KMS-11 (cell line): ENCODE data around the gene RELN.

Experiments used
- H2AFZ ChIP-seq: fragments of 200-600 bp; sonication (generic); 2 replicates; pipeline ENCODE4 v1.6.1; 2016; ENCODE audit warnings: antibody characterized with exemption, mixed run types, low read depth
- H3K27ac ChIP-seq: fragments of 200-600 bp; sonication (generic); 2 replicates; pipeline ENCODE4 v1.6.1; 2016; ENCODE audit warnings: mild to moderate bottlenecking, mixed run types
- H3K27me3 ChIP-seq: fragments of 200-600 bp; sonication (generic); 2 replicates; pipeline ENCODE4 v1.6.1; 2017; ENCODE audit warnings: mild to moderate bottlenecking, low read depth, mixed run types, moderate library complexity; ENCODE audit not compliant: insufficient read depth
- H3K36me3 ChIP-seq: fragments of 200-600 bp; sonication (generic); 2 replicates; pipeline ENCODE4 v1.6.1; 2017; ENCODE audit warnings: mild to moderate bottlenecking, mixed run types; ENCODE audit not compliant: insufficient read depth
- H3K4me1 ChIP-seq: fragments of 200-600 bp; sonication (generic); 2 replicates; pipeline ENCODE4 v1.6.1; 2016; ENCODE audit warnings: mild to moderate bottlenecking, low read depth, mixed run types; ENCODE audit not compliant: poor library complexity, severe bottlenecking
- H3K4me2 ChIP-seq: fragments of 200-600 bp; sonication (generic); 2 replicates; pipeline ENCODE4 v1.7.0; 2016; ENCODE audit warnings: mild to moderate bottlenecking, mixed run types
- H3K4me3 ChIP-seq: fragments of 200-600 bp; sonication (generic); IDR thresholded peaks from 2 replicates; pipeline ENCODE4 v1.6.1; 2017; ENCODE audit warnings: low read depth, low read length, mixed read lengths; ENCODE audit not compliant: insufficient read depth
- H3K79me2 ChIP-seq: fragments of 200-600 bp; sonication (generic); 2 replicates; pipeline ENCODE4 v1.6.1; 2016; ENCODE audit warnings: low read depth, mixed run types; ENCODE audit not compliant: insufficient read depth
- H3K9ac ChIP-seq: fragments of 200-600 bp; sonication (generic); 2 replicates; pipeline ENCODE4 v1.6.1; 2016; ENCODE audit warnings: mild to moderate bottlenecking, mixed run types
- H4K20me1 ChIP-seq: fragments of 200-600 bp; sonication (generic); 2 replicates; pipeline ENCODE4 v1.6.1; 2016; ENCODE audit warnings: mild to moderate bottlenecking, mixed run types; ENCODE audit not compliant: insufficient read depth
- TF ChIP-seq, protein P1 (sequence below): fragments of 200-600 bp; sonication (generic); conservative IDR thresholded peaks from 2 replicates; pipeline ENCODE4 v1.6.1; 2017; ENCODE audit warnings: low read depth, mild to moderate bottlenecking, antibody characterized with exemption, low read length, moderate library complexity, mixed read lengths

The RELN gene

DNA sequence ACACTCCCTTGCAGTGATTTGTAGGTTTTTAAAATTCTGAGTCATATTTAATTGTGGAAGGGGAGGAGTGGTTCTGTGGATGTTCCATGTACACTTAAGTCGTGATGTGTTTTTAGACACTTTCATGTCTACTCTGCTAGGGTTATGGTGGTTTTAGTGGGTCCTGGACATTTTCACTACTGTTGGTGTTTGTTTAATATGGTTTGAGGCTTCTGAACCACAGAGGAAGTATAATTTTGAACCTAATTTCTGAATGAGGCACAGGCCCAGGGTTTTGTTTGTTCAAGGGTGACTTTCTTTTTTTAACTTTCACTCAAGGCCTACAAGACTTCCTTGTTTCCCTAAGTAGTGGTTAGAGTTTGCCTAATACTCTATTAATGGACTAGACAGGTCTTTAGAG is 556.7 kb downstream of the RELN start:
- no peaks in the 10 kb centered on the region for H4K20me1 ChIP-seq

DNA sequence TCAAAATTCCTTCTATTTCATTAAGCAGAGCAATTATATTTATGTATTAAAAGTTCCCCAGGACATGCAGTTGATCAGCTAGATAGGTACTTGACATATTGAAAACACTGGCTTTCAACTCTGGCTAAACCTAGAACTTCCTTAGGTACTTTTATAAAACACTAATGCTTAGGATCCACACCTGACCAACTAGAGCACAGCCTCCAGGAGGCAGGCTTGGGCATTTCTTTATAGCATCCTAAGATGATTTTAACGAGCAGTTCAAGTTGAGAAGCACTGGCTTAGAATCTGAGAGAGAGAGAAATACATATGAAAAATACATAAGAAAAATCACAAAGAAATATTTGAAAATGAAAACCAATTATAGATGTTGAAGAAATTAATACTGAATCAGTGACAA is 564.3 kb downstream of the RELN start:
- no peak overlapping the region for H2AFZ ChIP-seq

More for the DNA sequence above, 556.7 kb downstream of the RELN start:
- Histone ChIP-seq H3K9ac (no peak overlapping the region), H3K27ac (no peak overlapping the region), H3K36me3 (no peaks in the 10 kb centered on the region), H2AFZ (no peak overlapping the region), H3K4me1 (peaks cover 6% of the 10 kb centered on the region), H3K27me3 (0 out of 2 replicates have a peak, but pooled peaks cover 2% of the 10 kb centered on the region), H3K4me2 (no peak overlapping the region), H3K4me3 (no peak overlapping the region), H3K79me2 (no peaks in the 10 kb centered on the region)
- TF ChIP-seq, protein P1, sequence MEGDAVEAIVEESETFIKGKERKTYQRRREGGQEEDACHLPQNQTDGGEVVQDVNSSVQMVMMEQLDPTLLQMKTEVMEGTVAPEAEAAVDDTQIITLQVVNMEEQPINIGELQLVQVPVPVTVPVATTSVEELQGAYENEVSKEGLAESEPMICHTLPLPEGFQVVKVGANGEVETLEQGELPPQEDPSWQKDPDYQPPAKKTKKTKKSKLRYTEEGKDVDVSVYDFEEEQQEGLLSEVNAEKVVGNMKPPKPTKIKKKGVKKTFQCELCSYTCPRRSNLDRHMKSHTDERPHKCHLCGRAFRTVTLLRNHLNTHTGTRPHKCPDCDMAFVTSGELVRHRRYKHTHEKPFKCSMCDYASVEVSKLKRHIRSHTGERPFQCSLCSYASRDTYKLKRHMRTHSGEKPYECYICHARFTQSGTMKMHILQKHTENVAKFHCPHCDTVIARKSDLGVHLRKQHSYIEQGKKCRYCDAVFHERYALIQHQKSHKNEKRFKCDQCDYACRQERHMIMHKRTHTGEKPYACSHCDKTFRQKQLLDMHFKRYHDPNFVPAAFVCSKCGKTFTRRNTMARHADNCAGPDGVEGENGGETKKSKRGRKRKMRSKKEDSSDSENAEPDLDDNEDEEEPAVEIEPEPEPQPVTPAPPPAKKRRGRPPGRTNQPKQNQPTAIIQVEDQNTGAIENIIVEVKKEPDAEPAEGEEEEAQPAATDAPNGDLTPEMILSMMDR = no peak

DNA sequence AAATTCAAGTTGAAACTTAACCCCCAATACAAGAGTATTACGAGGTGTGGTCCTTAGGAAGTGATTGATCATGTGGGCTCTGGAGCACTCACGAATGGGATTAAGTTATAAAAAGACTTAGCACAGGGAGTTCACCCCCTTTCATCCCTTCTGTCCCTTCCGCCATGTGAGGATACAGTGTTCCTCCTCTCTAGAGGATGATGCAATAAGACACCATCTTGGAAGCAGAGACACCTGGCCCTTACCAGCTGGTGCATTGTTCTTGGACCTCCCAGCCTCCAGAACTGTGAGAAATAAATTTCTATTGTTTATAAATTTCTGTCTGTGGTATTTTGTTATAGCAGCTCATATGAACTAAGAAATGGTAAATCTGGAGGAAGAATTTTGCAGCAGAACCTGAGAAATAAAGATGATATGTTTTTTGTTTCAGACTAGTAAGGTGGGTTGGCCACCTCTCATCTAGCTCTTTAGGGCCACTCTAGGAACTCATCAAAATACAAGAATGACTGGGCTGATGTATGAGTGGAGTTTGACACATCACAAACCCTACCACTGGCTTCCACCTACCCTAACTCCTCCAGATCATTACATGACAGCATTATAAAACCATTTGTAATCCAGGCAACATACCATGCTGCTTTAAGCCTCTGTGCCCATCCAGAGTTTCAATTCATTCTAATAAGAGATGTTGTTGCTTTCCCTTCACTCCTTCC is 565.8 kb downstream of the RELN start:
- Histone ChIP-seq H3K27ac (no peak overlapping the region), H3K4me3 (no peak overlapping the region), H3K4me2 (no peak overlapping the region), H2AFZ (no peak overlapping the region), H3K79me2 (no peaks in the 10 kb centered on the region), H3K36me3 (no peaks in the 10 kb centered on the region), H4K20me1 (no peaks in the 10 kb centered on the region), H3K9ac (no peak overlapping the region), H3K4me1 (no peaks in the 10 kb centered on the region), H3K27me3 (no peaks in the 10 kb centered on the region)
- TF ChIP-seq, protein P1 = no peak

More for the DNA sequence above, 564.3 kb downstream of the RELN start:
- Histone ChIP-seq H3K79me2 (no peaks in the 10 kb centered on the region), H4K20me1 (no peaks in the 10 kb centered on the region), H3K27me3 (no peaks in the 10 kb centered on the region), H3K4me2 (no peak overlapping the region), H3K27ac (no peak overlapping the region), H3K4me1 (no peaks in the 10 kb centered on the region), H3K9ac (no peak overlapping the region), H3K4me3 (no peak overlapping the region), H3K36me3 (no peaks in the 10 kb centered on the region)
- TF ChIP-seq, protein P1 = no peak
